GM18505 (cell line): Measurements from ENCODE around the gene RAPGEF1.
"Not testable (repeated sequence)": the region's sequence is repeated elsewhere in the genome, so short reads cannot be mapped to it uniquely, and the experiment has no call there.

Experiments
- ATAC-seq: cut with Tn5 transposase; IDR thresholded peaks from one replicate; pipeline ENCODE4 v1.9.1; 2021; ENCODE audit not compliant: unreplicated experiment
- POLR2A ChIP-seq: IDR thresholded peaks from 4 replicates; pipeline ENCODE4 v1.6.1; 2011; ENCODE audit warnings: borderline replicate concordance; ENCODE audit not compliant: insufficient read depth, insufficient read length; ENCODE audit errors: extremely low read depth

Gene RAPGEF1

GRCh38 chr9:131663288-131663687 lies 76.6 kb downstream of the RAPGEF1 start:
- no peak for TF ChIP-seq POLR2A
- ATAC-seq, result no peak

- not testable (repeated sequence) for ATAC-seq
Observed at GRCh38 chr9:131662289-131662621, 77.6 kb downstream of the RAPGEF1 start.

- no peak for TF ChIP-seq POLR2A
- ATAC-seq, result no peak
Observed at GRCh38 chr9:131661568-131662288, 78.1 kb downstream of the RAPGEF1 start.

- peak; percentile 17 for TF ChIP-seq POLR2A
- ATAC-seq, result no peak
Observed at GRCh38 chr9:131660466-131661405, 79.1 kb downstream of the RAPGEF1 start.

GRCh38 chr9:131658377-131659129 lies 81.3 kb downstream of the RAPGEF1 start:
- TF ChIP-seq POLR2A, result no peak
- no peak for ATAC-seq

GRCh38 chr9:131657940-131658339 lies 81.9 kb downstream of the RAPGEF1 start:
- TF ChIP-seq POLR2A, result no peak
- ATAC-seq, result no peak

GRCh38 chr9:131657456-131657855 lies 82.4 kb downstream of the RAPGEF1 start:
- ATAC-seq, result no peak
- TF ChIP-seq POLR2A, result no peak

- no peak for TF ChIP-seq POLR2A
- peak; percentile 9 for ATAC-seq
Observed at GRCh38 chr9:131657037-131657377, 82.9 kb downstream of the RAPGEF1 start.

GRCh38 chr9:131656356-131657036 lies 83.4 kb downstream of the RAPGEF1 start:
- peak; percentile 68 for ATAC-seq

GRCh38 chr9:131654369-131654768 lies 85.5 kb downstream of the RAPGEF1 start:
- not testable (repeated sequence) for ATAC-seq

More at GRCh38 chr9:131656356-131657036, 83.4 kb downstream of the RAPGEF1 start:
- TF ChIP-seq POLR2A, result no peak

GRCh38 chr9:131651599-131651998 lies 88.3 kb downstream of the RAPGEF1 start:
- no peak for TF ChIP-seq POLR2A
- no peak for ATAC-seq

- no peak for TF ChIP-seq POLR2A
- ATAC-seq, result no peak
Observed at GRCh38 chr9:131651160-131651559, 88.7 kb downstream of the RAPGEF1 start.

- no peak for TF ChIP-seq POLR2A
- ATAC-seq, result no peak
Observed at GRCh38 chr9:131650254-131650653, 89.6 kb downstream of the RAPGEF1 start.
